KG1 (cell line): ENCODE results near the gene WDCP.
"Not testable (repeated sequence)": the region's sequence is repeated elsewhere in the genome, so short reads cannot be mapped to it uniquely, and the experiment has no call there.

ENCODE experiments used
- DNase-seq: peaks from one replicate; lab custom pipeline; 2025; lab: John Stamatoyannopoulos, UW

The WDCP gene

GRCh38 chr2:24022324-24022974, 24.7 kb downstream of the WDCP start:
- DNase-seq, result no peak

DNA sequence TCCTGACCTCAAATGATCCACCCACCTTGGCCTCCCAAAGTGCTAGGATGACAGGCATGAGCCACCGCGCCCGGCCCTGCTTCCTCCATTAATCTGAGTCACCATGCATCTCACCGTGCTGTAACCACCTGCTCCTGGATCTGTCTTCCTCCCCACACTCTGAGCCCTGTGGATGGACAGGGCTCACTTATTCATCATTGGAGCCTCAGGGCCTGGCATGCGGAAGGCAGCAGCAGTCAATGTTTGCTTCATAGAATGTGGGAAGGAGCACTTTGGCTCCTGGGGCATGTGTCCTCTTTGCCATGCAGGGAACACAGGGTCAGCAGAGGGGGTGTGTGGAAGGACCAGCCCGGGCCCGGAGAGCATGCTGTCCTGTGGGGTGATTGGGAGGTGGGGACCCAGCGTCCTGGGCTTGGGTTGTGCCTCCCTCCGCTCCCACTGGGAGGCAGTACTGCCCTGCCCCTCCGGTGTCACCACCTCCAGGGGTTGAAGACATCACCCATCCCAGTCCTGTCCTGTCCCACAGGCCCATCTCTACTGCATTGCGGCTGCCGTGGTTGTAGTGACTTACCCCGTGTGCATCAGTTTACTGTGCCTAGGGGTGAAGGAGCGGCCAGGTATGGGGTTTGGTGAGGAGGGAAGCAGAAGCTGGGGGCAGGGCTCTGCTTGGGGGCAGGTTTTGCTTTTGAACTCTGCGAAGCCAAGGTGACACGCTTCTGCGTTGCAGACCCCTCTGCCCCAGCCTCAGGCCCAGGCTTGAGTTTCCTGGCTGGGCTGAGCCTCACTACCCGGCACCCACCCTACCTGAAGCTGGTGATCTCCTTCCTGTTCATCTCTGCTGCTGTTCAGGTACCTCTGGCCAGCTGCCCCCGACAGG, 25.8 kb downstream of the WDCP start:
- DNase-seq, result no peak

- DNase-seq, result no peak
Measured at GRCh38 chr2:24020244-24020643, 26.9 kb downstream of the WDCP start.

GRCh38 chr2:24019729-24020128, 27.5 kb downstream of the WDCP start:
- no peak for DNase-seq

DNA sequence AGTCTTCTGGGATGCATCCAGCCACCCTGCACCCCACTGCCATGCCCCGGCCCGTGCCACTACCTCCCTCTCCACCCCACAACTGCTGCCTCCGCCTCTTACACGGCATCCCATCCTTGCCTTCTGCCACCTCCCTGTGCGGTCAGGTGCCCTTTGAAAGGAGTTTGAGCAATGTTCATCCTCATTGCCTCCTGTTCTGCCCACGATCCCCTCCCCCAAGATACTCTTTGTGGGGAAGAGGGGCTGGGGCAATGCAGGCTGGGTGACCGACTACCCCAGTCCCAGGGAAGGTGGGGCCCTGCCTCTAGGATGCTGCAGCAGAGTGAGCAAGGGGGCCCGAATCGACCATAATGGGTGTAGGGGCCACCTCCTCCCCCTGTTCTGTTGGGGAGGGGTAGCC, 28.9 kb downstream of the WDCP start:
- no peak for DNase-seq

- no peak for DNase-seq
Measured at GRCh38 chr2:24017711-24018110, 29.5 kb downstream of the WDCP start.

GRCh38 chr2:24016853-24017703, 30.1 kb downstream of the WDCP start:
- no peak for DNase-seq

GRCh38 chr2:24016376-24016761, 30.8 kb downstream of the WDCP start:
- no peak for DNase-seq

DNA sequence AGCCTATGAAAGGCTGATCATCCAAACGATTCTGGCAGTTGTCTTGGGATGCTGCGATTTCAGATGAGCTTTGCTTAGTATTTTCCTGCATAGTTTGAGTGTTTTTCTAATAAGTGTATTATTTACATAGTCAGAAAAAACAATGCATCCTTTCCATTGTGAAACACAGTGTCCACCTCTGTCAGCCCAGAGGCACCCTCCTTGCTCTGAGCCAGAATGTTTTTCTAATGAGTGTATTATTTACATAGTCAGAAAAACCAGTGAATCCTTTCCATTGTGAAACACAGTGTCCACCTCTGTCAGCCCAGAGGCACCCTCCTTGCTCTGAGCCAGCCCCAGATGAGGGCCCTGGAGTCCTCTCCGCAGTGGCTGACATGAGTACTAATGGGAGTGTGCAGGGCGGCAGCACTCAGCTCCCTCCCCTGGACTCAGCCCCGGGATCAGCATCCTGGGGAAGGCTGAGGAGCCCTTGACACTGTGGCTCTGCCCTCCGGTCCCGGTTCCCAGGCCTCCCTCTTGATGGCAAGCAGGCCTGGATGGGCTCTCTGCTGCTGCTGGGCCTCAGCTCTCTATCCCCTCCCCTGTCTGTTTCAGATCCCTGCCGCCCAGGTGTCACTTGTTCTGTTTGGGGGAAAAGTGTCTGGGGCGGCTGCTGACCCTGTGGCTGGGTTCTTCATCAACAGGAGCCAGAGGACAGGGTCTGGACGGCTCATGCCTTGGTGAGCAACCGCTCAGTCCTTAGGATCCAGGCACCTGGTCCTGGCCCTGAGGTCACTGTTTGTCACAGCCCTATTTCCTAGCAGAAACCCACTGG, 31.4 kb downstream of the WDCP start:
- DNase-seq, result no peak

DNA sequence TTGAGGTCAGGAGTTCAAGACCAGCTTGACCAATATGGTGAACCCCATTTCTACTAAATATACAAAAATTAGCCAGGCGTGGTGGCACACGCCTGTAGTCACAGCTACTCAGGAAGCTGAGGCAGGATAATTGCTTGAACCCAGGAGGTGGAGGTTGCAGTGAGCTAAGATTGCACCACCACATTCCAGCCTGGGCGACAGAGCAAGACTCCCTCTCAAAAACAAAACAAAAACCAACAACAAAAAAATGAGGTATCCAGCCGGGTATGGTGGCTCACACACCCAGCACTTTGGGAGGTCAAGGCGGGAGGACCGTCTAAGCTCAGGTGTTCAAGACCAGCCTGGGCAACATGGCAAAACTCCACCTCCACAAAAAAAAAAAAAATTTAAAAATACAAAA, 32.3 kb downstream of the WDCP start:
- DNase-seq, result not testable (repeated sequence)

- no peak for DNase-seq
Measured at GRCh38 chr2:24012521-24013188, 34.5 kb downstream of the WDCP start.

GRCh38 chr2:24011250-24012104, 35.7 kb downstream of the WDCP start:
- DNase-seq, result no peak

DNA sequence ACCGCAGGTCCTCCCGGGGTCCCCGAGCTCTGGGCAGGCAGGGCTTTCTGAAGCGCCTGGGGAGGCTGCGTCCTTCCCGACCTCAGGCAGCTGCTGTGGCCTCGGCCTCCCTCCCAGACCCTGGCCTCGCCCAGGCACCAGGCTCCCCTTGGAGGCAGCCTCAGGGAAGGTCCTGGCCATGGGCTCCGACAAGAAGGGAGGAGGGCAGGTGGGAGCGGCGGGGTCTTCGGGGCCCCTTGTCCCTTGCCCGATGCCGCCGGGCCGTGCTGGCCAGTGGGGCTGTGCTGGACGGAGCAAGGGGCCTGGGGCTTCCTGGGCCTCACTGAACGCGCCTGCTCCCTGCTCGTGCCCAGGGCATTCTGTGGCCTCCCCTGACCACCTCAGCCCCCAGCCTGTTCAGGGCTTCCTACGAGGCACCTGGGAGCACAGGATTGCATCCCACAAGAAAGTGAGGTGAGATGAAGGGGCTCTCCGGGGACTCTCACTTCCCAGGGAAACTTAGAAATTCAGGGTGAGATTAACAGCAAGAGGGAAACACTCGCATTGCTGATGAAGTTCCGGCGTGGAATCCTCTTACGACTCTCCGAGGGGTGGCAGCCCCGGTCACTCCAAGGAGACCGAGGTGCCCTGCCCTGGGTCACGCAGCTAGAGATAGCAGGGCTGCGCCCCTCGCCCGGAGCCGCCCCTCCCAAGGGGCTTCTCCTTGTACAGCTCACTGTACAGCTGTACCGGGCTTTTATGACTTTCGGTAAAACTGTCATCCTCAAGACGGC, 36.5 kb downstream of the WDCP start:
- DNase-seq, result no peak

- no peak for DNase-seq
Measured at GRCh38 chr2:24009680-24010476, 37.3 kb downstream of the WDCP start, which contains the start of gene MFSD2B. Gene MFSD2B (plus strand): TSS chr2:24010085. CDS start chr2:24010097, 12 bp downstream.

GRCh38 chr2:24009367-24009679, 37.9 kb downstream of the WDCP start:
- DNase-seq, result no peak

DNA sequence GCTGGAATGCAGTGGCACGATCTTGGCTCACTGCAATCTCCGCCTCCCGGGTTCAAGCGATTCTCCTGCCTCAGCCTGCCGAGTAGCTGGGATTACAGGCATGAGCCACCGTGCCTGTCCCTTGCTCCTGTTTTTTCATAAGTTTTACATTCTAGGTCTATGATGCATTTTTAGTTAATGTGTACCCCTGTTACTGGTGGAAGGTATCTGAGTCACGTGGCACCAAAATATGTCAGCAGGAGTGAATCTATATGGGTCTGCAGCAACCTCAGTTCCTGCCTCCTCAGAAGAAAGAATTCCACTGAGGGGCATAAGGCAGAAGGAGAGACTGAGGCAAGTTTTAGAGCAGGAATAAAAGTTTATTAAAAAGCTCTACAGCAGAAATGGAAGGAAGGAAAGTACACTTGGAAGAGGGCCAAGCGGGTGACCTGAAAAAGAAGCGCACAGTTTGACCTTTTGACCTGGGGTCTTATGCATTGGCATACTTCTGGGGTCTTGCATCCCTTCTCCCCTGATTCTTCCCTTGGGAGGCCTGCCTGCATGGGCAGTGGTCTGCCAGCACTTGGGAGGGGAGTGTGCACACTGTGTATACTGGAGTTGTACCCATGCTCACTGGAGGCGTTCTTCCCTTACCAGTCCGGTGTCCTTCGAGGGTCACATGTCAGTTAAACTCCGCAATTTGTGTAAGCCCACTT, 38.4 kb downstream of the WDCP start:
- no peak for DNase-seq

DNA sequence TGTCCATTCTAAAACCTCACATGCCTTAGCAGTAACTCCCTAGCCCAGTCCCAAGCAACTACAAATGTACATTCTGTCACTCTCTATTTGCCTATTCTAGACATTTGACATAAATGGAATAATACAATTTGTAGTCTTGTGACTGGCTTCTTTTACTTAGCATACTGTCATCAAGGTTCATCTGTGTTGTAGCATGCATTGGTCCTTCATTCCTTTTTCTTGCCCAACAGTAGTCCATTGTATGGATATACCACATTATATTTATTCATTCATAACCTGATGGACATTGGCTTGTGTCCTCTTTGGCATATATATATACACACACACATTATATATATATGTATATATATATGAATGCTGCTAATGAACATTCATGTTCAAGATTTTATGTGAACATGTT, 39.5 kb downstream of the WDCP start:
- no peak for DNase-seq

DNA sequence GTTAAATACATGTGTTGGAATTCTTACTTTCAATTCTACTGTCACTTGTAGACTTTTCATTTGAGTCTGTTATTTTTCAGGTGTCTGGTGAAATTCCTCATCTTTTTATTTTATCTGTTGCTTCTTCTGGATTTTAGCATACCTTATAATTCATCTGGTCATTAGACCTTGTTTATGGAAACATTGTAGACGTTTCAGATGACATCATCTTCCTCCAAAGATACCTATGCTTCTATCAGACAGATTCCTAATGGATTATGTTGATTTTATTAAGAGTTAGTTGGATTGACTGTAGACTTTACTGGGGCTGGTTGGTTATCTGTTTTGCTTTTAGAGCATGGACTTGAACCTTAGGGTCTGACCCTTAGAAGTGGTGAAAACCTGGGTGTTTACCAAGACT, 52.6 kb downstream of the WDCP start:
- DNase-seq, result no peak
